ENCODE results near the gene BACH2.

DNA sequence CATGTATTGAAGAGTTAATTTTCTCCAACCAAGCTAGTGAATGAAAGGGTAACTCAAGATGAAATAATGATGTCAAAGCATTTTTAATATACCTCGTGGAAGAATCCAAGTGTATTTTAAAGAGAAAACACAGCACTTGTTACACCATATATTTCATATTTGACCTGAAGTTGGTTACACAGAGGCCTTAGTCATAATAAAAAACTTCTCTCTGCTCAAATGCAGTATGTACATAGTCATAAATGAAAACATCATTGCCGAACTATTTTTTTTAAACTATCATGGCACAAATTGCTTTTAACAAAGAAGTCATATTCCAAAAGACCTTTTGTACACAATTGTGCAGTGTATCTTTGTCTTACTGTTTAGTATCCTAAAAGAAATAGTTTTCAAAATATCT is 43.0 kb downstream of the BACH2 start:
- TF ChIP-seq, protein P1, sequence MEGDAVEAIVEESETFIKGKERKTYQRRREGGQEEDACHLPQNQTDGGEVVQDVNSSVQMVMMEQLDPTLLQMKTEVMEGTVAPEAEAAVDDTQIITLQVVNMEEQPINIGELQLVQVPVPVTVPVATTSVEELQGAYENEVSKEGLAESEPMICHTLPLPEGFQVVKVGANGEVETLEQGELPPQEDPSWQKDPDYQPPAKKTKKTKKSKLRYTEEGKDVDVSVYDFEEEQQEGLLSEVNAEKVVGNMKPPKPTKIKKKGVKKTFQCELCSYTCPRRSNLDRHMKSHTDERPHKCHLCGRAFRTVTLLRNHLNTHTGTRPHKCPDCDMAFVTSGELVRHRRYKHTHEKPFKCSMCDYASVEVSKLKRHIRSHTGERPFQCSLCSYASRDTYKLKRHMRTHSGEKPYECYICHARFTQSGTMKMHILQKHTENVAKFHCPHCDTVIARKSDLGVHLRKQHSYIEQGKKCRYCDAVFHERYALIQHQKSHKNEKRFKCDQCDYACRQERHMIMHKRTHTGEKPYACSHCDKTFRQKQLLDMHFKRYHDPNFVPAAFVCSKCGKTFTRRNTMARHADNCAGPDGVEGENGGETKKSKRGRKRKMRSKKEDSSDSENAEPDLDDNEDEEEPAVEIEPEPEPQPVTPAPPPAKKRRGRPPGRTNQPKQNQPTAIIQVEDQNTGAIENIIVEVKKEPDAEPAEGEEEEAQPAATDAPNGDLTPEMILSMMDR (IDR thresholded peaks at IDR 0.05; ENCODE audit: low read depth, low read length, poor library complexity, severe bottlenecking), result no peak
- TF ChIP-seq EZH2phosphoT487 (IDR thresholded peaks at IDR 0.05; ENCODE audit: borderline replicate concordance, low read length), result no peak
